H1 (cell line): ENCODE results near the gene KIR2DL1.
"Not testable (repeated sequence)": the region's sequence is repeated elsewhere in the genome, so short reads cannot be mapped to it uniquely, and the experiment has no call there.

Experiments
- ATF3 ChIP-seq: IDR thresholded peaks from 2 replicates; pipeline ENCODE4 v1.6.1; 2011; ENCODE audit warnings: low read depth, mild to moderate bottlenecking, low read length; ENCODE audit not compliant: insufficient read depth
- BRCA1 ChIP-seq: IDR thresholded peaks from 2 replicates; pipeline ENCODE4 v1.6.1; 2012; ENCODE audit warnings: low read depth, low read length, improper control_type of control experiment
- CHD1 ChIP-seq: IDR thresholded peaks from 2 replicates; pipeline ENCODE4 v1.6.1; 2012; ENCODE audit warnings: low read depth, low read length, improper control_type of control experiment
- CTCF ChIP-seq, 3 experiments: IDR thresholded peaks; 1 replicate in 2 of 3; 2 replicates in 1 of 3; pipeline versions ENCODE4 v1.5.1 to v1.6.1; 2011; ENCODE audit warnings: low read length in 3 of 3, mild to moderate bottlenecking in 3 of 3, inconsistent platforms in 2 of 3, low read depth in 1 of 3, moderate library complexity in 1 of 3; ENCODE audit not compliant: insufficient read depth in 1 of 3; ENCODE audit errors: control extremely low read depth in 1 of 3
- EZH2 ChIP-seq: fragments of 200-600 bp; sonication (generic); IDR thresholded peaks from 2 replicates; pipeline ENCODE4 v1.7.1; 2012; ENCODE audit warnings: low read depth, mild to moderate bottlenecking, moderate library complexity, low read length, inconsistent platforms; ENCODE audit not compliant: severe bottlenecking
- GABPA ChIP-seq: IDR thresholded peaks from 2 replicates; pipeline ENCODE4 v1.6.1; 2011; ENCODE audit warnings: mild to moderate bottlenecking, low read length, moderate library complexity, borderline replicate concordance; ENCODE audit not compliant: insufficient read depth
- GTF2F1 ChIP-seq: IDR thresholded peaks from 2 replicates; pipeline ENCODE4 v1.6.1; 2012; ENCODE audit warnings: low read depth, low read length, improper control_type of control experiment, borderline replicate concordance
- MAFK ChIP-seq: IDR thresholded peaks from 2 replicates; pipeline ENCODE4 v1.6.1; 2012; ENCODE audit warnings: low read depth, mild to moderate bottlenecking, improper control_type of control experiment, low read length
- POLR2A ChIP-seq, 2 experiments: IDR thresholded peaks; 1 replicate in 1 of 2; 2 replicates in 1 of 2; pipeline ENCODE4 v1.6.1; 2011; ENCODE audit warnings: low read depth in 2 of 2, low read length in 2 of 2, mild to moderate bottlenecking in 2 of 2; ENCODE audit errors: control extremely low read depth in 1 of 2
- POLR2AphosphoS5 ChIP-seq: IDR thresholded peaks from 2 replicates; pipeline ENCODE4 v1.6.1; 2011; ENCODE audit warnings: low read depth, low read length
- SIN3A ChIP-seq, 2 experiments: IDR thresholded peaks in 1 of 2; conservative IDR thresholded peaks in 1 of 2; 2 replicates each; pipeline ENCODE4 v1.6.1; 2011 to 2012; ENCODE audit warnings: low read length in 2 of 2, improper control_type of control experiment in 1 of 2, low read depth in 1 of 2, mild to moderate bottlenecking in 1 of 2
- SRF ChIP-seq: IDR thresholded peaks from 2 replicates; pipeline ENCODE4 v1.6.1; 2011; ENCODE audit warnings: mild to moderate bottlenecking, low read depth, low read length, moderate library complexity
- SUZ12 ChIP-seq: fragments of 200-600 bp; sonication (generic); IDR thresholded peaks from 2 replicates; pipeline ENCODE4 v1.6.1; 2012; ENCODE audit warnings: mild to moderate bottlenecking, inconsistent platforms, low read length, moderate library complexity, mixed read lengths
- TEAD4 ChIP-seq: IDR thresholded peaks from 2 replicates; pipeline ENCODE4 v1.6.1; 2012; ENCODE audit warnings: low read depth, low read length, inconsistent platforms, mixed read lengths

- TF ChIP-seq EZH2; POLR2A (IDR thresholded peaks at IDR 0.05; ENCODE audit: control extremely low read depth in 1 of 2, low read depth in 2 of 2, low read length in 2 of 2); SUZ12; CHD1; CTCF (IDR thresholded peaks at IDR 0.05; ENCODE audit: control extremely low read depth in 1 of 3, insufficient read depth in 1 of 3, low read depth in 1 of 3, low read length in 3 of 3); GTF2F1; MAFK; POLR2AphosphoS5; GABPA; SIN3A (conservative IDR thresholded peaks at IDR 0.05 in 1 of 2, IDR thresholded peaks at IDR 0.05 in 1 of 2; ENCODE audit: low read depth in 1 of 2, low read length in 2 of 2); SRF; ATF3; TEAD4; BRCA1: not testable (repeated sequence)
These were observed 8.3 kb downstream of the KIR2DL1 start for GRCh38 chr19:54777851-54778250.
